Daoy (cell line): ENCODE measurements around the gene SLC2A11. TPM values are rescaled to one million over a fixed set of nuclear protein-coding genes. Genes with fewer than 3 reads are reported as not detected.
"Not testable (repeated sequence)": the region's sequence is repeated elsewhere in the genome, so short reads cannot be mapped to it uniquely, and the experiment has no call there.

Source experiments
- DNase-seq: peaks from one replicate; pipeline ENCODE4 v3.0.0-alpha.2; 2015; ENCODE audit warnings: low read depth
- total RNA-seq: library from RNA; depleted of rRNA; stranded (reverse); fragments of >200 nt; shearing (Covaris generic); gene quantifications from 2 replicates; pipeline ENCODE4 v1.2.3, GENCODE V29; 2014; rRNA removed

Gene SLC2A11
- total RNA-seq, 1 experiment from 2014 or later: 6.0 TPM

DNA sequence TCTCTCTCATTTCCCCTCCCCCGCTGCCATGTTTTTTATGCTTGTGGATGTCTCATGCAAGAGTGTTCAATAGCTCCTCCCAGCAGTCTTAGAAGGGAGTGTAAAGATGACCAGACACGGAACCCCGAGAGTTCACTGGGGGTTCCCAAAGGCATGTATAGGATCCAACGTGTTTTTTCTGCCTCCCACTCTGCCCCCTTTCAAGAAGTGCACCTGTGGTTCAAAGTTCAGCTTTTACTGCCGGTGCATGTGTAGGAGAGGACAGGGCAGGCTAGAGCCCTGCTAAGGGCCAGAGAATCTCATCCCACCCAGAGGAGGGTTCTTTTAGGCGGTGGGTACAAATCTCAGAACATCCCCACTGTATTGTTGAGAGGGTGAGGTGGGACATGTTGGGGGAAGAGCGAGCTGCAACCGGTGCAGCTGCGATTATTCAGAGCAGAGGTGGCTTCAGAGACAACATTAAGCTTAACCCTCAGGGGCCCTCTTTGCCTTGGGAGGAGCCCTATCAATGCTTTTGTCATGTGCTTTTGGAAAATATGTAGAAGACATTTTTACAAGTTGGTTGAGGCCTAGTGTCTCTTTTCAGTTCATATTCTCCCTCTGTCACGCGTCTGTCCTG is 51.0 kb downstream of the SLC2A11 start:
- no peak for DNase-seq

DNA sequence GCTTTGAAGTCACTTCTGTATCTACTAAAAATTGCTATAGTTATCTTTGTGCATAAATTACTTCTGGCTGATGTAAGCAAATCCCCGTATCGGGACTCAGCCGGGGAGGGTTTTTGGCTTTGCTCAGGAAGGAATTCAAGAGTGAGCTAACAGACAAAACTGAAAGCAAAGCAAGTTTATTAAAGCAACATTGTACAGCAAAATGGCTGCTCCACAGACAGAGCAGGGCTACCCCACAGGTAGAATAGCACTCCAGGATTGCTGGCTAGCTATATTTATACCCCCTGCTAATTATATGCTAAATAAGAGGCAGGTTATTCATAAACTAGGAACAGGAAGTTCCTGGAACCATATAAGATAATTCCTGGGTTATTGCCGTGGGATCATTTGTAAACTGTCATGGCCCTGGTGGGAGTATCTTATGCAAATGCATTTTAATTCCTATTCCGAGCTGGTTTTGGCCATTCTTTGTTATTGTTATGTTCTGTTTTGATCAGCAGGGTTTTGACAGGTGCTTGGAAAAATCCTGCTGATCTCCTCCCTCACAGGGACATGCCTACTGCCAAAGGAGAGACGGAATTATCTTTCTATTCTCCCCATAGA is 51.7 kb downstream of the SLC2A11 start:
- no peak for DNase-seq

DNA sequence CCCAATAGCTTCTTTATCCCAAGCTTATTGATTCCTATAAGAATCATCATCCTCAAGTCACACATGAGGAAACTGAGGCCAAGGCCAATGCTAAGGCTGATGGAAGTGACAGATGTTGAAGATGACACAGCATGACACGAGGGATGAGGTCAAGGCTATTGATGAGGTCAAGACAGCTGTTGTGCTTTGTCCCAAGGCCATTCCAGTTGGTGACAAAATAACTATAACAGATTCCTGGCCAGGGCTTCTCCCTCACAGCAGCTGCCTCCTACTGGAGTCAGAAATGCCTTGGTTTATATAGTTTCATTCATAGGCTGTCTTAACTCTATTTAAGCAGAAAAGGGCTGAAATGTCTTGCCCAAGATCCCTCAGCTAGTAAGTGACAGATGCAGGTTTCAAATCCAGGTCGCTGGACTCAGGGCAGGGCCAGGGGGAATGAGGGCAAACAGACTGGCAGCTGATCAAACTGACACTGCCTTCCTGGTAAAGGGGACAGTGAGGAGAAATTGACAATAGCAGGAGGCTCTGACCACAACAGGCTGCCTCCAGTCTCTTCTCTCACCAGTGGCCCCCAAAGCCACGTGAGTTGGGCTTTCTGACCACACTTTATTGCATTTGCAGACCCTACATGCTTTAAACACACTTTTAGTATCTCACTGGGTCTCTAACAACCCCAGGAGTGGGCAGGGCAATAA is 53.0 kb downstream of the SLC2A11 start:
- no peak for DNase-seq

DNA sequence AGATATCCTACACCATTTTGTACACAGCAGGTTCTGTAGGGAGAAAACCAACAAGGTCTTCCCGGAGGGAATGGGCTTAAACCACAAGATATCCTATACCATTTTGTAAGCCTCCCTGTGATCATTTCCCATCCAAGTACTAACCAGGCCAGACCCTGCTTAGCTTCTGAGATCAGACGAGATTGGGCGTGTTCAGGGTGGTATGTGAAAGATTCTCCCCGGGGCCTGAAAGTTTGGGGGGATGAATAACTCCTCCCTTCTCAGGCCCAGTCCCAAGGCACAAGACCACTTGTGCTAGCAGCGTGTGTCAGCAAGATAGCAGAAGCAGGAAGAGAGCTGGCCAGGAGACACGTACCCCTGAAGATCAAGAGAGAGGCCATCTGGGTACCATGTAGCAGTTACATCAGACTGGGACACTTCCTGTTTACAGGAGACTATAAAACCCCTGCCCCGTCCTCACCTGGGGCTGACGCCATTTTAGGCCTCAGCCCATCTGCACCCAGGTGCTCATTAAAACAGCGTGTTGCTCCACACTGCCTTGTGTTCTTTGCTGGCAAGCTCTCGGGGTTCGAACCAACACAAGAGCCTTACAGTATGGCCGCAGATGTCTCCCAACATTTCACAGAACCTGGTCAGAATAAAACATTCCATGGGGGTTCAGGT is 53.8 kb downstream of the SLC2A11 start:
- no peak for DNase-seq

DNA sequence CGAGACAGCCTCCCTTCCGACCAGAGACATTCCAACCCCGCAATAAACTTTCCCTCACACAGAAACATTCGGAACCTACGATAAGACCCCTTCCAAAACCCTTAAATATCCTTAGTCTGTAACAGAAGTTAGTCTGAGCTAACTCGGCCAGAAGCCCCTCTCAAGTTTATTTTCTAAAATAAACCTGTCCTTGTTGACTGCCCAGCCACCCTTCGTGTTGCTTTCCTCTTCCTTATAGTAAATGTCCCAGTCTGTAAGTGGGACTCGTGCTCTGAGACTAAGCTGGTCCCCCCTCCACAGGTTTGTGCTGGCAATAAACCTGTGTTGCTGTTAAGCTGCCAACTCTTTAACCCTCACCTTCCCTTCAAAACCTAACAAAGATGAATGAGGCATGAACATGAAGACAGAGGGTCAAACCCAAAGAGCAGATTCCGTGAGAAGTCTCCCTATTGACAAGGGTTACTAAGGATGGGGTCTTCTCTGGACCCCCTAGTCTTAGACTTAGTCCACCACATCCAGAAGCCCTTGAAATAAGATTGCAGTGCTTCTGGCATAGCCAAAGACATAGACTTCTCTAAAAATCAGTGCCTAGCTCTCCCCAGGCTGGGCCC is 54.7 kb downstream of the SLC2A11 start:
- DNase-seq: no peak

DNA sequence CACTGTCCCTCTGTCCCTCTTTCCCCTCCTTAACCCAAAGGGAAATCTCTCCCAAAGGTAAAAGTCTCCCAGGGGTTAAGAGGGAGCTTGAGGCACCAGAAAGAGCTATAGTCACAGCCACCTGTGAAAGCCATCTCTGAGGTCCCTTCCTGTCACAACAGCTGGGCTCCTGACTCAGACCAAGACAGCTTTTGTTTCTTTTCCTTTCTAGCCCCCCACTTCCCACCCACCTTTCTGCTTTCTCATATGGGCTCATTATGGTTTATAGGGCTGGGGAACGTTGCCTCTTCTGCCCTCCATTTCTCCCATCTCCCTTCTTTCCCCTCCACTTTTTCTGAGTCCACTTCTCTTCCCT is 55.6 kb downstream of the SLC2A11 start:
- no peak for DNase-seq

DNA sequence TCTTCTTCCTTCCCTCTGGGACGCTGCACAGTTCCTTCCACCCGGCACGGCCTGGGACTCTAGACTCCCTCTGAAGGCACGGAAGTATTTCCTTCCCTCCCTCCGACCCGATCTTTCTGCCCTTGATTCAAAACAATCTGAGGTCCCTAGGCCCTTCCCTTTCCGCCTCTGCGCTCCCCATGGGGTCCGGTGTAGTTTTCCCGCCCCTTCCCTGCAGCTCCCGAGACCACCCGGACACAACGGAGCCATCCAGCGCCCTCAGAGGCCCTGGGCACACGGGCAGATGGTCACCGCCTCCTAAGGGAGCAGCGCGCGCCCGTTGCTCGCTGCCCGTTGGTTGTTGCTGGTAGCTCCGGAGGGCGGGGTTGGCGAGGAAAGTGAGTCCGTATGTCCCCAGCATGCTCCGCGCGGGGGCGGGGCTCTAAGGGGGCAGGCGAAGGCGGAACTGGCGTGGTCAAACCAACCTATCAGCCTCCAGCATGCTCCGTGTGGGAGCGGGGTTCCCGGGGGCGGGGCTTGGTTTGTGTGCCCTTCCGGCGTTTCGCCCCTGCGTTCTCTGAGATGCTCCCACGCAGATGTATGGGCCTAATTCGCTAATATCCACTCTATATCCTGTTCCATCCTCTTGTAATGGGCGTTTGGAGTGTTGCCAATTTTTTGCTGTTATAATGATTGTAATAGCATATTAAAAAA is 56.1 kb downstream of the SLC2A11 start:
- peak; percentile 99 for DNase-seq

DNA sequence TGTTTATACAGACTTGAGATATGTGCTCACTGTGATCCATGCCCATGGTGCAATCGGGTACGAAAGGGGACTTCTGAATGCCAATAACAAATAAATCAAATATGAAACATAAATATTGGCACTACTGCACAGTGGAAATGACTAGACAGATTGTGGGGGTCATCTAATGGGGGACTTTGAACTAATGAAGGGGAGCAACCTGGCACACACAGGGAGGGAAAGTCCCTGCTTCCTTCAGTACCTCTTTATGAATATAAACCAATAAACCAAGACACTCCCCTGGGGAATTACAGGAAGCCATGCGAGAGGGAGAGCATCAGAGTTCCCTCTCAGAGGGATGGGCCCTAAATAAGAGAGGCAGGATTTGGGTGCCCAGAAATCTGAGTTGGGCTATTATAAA is 57.6 kb downstream of the SLC2A11 start:
- no peak for DNase-seq

DNA sequence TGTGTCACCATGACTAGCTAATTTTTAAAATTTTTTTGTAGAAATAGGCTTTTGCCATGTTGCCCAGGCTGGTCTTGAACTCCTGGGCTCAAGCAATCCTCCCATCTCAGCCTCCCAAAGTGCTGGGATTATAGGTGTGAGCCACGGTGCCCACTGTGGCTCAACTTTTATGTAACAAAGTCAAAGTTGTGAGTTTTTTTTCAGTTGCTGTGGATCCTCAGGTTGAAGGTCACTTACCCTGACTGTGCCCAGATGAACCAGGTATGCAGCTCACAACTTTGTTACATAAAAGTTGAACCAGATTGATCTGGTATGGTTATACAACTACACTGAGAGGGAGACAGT is 62.6 kb downstream of the SLC2A11 start:
- not testable (repeated sequence) for DNase-seq

DNA sequence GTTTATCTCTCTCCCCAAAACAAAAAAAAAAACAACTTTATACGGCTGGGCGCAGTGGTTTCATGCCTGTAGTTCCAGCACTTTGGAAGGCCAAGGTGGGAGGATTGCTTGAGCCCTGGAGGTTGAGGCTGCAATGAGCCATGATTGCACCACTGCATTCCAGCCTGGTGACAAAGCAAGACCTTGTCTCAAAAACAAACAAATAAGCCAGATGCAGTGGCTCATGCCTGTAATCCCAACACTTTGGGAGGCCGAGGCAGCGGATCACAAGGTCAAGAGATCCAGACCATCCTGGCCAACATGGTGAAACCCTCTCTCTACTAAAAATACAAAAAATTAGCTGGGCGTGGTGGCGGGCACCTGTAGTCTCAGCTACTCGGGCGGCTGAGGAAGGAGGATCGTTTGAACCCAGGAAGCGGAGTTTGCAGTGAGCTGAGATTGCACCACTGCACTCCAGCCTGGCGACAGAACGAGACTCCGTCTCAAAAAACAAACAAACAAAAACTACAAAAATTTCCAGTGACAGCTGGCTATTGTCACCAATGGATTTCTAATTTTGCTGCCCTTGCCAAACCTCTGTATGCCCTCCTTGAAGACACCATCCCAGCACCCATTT is 64.0 kb downstream of the SLC2A11 start:
- peak; percentile 39 for DNase-seq

DNA sequence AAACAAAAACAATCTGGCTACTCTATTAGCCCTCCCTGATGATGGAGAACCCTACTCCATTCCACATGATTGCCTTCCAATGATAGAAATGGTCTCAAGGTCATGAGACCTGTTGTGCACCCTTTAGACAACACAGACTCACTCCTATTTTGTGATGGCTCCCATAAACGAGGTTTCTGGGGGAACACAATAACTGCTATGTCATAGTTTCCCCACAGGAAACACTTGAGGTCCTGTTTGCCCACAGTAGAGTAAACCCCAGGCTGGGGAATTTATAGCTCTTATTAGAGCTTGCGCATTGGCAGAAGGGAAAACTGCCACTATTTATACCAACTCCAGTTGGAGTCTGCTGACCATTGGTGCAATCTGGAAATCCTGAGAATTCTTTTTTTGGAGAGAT is 65.2 kb downstream of the SLC2A11 start:
- no peak for DNase-seq

DNA sequence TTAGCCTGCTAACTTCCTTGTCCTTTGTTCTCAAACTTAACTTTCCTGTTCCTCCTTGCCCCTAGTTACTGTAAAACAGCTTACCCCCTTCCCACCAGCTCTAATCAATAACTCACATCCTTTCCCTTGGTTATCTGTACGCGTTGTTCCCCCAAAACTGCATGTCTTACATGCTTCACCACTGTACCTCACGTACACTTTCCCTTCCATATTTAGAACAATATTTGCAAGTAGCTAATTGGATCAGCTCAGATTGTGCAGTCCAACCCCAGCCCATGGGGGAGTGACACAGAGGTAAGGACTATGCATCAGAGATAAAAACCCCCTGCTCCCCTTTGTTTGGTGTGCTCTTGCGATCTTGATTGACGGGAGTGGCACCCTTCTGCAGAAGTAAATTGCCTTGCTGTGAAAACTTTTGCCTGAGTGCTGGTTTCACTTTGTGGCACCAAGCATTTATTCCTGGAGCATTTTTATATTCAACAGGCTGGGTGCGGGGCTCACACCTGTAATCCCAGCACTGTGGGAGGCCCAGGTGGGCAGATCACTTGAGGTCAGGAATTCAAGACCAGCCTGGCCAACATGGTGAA is 67.4 kb downstream of the SLC2A11 start:
- no peak for DNase-seq

DNA sequence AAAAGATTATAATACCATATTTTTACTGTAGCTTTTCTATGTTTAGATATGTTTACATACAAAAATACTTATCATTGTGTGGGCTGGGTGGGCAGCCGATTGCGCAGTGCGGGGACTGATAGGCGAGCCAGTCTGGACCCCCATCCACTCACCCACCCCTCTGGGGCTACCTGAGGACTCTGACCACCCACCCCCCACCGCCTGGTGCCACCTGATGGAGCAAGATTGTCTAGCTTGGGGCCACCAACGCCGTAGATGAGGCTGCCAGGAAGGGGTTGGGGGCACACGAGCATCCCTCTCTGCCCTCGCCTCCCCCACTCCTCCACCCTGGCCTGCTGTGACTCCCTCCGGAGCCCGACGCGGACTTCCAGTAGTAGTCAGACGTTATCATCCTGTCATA is 68.9 kb downstream of the SLC2A11 start:
- no peak for DNase-seq

Other genes starting within 250 kb of the SLC2A11 start
- not detected in 2 replicates for gene DRICH1, start 225.6 kb upstream of the SLC2A11 start, total RNA-seq
- gene RGL4, start 166.9 kb upstream of the SLC2A11 start, total RNA-seq: not detected in 2 replicates
- 2.1 and 3.1 TPM in 2 replicates for gene ZNF70, start 106.8 kb upstream of the SLC2A11 start, total RNA-seq
- not detected in 2 replicates for gene VPREB3, start 103.5 kb upstream of the SLC2A11 start, total RNA-seq
- not detected in 2 replicates for gene C22orf15, start 94.9 kb upstream of the SLC2A11 start, total RNA-seq
- 3.5 and 31.6 TPM in 2 replicates for gene CHCHD10, start 89.9 kb upstream of the SLC2A11 start, total RNA-seq
- 0.34 and 4.2 TPM in 2 replicates for gene MMP11, start 85.0 kb upstream of the SLC2A11 start, total RNA-seq
- gene SMARCB1, start 70.9 kb upstream of the SLC2A11 start, total RNA-seq: 125 and 144 TPM in 2 replicates
- gene DERL3, start 18.9 kb upstream of the SLC2A11 start, total RNA-seq: 0.24 and 0.57 TPM in 2 replicates
- gene MIF, start 36.5 kb downstream of the SLC2A11 start, total RNA-seq: 224 and 296 TPM in 2 replicates
- 0.68 and 0.91 TPM in 2 replicates for gene GSTT2B, start 103.3 kb downstream of the SLC2A11 start, total RNA-seq
- 0.11 and 1.1 TPM in 2 replicates for gene DDTL, start 109.0 kb downstream of the SLC2A11 start, total RNA-seq
- 113 and 133 TPM in 2 replicates for gene DDT, start 116.6 kb downstream of the SLC2A11 start, total RNA-seq
- gene GSTT2, start 122.3 kb downstream of the SLC2A11 start, total RNA-seq: not detected in 2 replicates
- gene GSTT4, start 147.6 kb downstream of the SLC2A11 start, total RNA-seq: not detected in 2 replicates
- 21.2 and 28.2 TPM in 2 replicates for gene CABIN1, start 153.4 kb downstream of the SLC2A11 start, total RNA-seq